HL-60 (cell line): ENCODE results near the gene UBAC2.

Experiments used
- POLR2AphosphoS5 ChIP-seq: IDR thresholded peaks from 2 replicates; pipeline ENCODE4 v1.6.1; 2012; ENCODE audit warnings: low read depth
- SPI1 ChIP-seq: IDR thresholded peaks from 2 replicates; pipeline ENCODE4 v1.6.1; 2012; ENCODE audit warnings: low read depth, mild to moderate bottlenecking, borderline replicate concordance
- TF ChIP-seq, protein P1 (sequence below): IDR thresholded peaks from one replicate; pipeline ENCODE4 v1.5.1; 2011; ENCODE audit warnings: low read length, control low read depth, inconsistent platforms; ENCODE audit not compliant: insufficient read depth
- TF ChIP-seq, protein P2 (sequence below): IDR thresholded peaks from 2 replicates; pipeline ENCODE4 v1.6.1; 2012; ENCODE audit warnings: low read depth; ENCODE audit not compliant: insufficient replicate concordance

DNA sequence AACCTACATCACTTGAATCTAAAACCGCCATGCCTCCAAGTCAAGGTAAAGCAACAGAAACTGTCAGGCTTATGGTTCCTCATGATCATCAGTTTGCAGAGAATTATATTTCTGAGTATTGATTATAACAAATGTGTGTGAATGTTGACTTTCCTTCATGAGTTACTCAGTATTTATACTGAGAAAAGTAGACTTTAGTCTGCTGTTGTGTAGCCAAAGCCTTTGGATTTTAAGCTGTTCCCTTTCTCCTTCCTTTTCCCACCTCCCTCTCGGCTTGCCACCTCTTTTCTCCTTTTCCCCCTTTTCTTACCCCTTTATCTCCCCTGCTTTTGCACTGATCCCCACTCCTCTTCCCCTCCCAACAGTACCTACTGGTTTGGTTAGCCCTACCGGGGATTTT is 78.2 kb downstream of the UBAC2 start:
- TF ChIP-seq, protein P1, sequence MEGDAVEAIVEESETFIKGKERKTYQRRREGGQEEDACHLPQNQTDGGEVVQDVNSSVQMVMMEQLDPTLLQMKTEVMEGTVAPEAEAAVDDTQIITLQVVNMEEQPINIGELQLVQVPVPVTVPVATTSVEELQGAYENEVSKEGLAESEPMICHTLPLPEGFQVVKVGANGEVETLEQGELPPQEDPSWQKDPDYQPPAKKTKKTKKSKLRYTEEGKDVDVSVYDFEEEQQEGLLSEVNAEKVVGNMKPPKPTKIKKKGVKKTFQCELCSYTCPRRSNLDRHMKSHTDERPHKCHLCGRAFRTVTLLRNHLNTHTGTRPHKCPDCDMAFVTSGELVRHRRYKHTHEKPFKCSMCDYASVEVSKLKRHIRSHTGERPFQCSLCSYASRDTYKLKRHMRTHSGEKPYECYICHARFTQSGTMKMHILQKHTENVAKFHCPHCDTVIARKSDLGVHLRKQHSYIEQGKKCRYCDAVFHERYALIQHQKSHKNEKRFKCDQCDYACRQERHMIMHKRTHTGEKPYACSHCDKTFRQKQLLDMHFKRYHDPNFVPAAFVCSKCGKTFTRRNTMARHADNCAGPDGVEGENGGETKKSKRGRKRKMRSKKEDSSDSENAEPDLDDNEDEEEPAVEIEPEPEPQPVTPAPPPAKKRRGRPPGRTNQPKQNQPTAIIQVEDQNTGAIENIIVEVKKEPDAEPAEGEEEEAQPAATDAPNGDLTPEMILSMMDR, result no peak
- TF ChIP-seq POLR2AphosphoS5 (no peak), SPI1 (no peak)
- TF ChIP-seq, protein P2, sequence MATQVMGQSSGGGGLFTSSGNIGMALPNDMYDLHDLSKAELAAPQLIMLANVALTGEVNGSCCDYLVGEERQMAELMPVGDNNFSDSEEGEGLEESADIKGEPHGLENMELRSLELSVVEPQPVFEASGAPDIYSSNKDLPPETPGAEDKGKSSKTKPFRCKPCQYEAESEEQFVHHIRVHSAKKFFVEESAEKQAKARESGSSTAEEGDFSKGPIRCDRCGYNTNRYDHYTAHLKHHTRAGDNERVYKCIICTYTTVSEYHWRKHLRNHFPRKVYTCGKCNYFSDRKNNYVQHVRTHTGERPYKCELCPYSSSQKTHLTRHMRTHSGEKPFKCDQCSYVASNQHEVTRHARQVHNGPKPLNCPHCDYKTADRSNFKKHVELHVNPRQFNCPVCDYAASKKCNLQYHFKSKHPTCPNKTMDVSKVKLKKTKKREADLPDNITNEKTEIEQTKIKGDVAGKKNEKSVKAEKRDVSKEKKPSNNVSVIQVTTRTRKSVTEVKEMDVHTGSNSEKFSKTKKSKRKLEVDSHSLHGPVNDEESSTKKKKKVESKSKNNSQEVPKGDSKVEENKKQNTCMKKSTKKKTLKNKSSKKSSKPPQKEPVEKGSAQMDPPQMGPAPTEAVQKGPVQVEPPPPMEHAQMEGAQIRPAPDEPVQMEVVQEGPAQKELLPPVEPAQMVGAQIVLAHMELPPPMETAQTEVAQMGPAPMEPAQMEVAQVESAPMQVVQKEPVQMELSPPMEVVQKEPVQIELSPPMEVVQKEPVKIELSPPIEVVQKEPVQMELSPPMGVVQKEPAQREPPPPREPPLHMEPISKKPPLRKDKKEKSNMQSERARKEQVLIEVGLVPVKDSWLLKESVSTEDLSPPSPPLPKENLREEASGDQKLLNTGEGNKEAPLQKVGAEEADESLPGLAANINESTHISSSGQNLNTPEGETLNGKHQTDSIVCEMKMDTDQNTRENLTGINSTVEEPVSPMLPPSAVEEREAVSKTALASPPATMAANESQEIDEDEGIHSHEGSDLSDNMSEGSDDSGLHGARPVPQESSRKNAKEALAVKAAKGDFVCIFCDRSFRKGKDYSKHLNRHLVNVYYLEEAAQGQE, result no peak
